ENCODE measurements around the gene PALLD.

The PALLD gene

DNA sequence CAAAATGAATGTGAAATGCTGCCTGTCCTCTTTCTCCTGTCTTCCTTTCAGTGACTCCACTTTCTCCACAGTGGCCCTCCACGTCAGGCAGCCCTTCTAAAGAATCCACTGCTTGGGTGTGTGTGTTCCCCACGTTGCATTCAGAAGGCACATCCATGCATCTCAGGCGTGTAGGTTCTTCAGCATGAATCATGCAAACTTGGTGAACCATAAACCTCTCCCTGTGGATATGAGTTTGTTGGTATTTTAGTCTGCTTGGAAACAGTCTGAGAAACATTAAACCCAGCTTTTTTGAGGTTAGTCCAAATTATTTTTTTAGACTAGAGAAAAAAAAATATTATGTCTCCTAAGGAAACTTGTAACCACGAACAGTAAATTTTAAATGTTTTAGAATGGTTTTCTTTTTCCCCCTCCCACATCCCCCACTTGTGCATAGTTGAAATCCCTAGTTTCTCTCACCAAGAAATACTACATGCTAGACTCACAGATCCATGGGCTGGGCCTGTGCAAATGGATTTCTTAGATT, 261.6 kb downstream of the PALLD start:
- H3K27me3 ChIP-seq (ENCODE audit: insufficient read depth, low read length) = no peaks in the 10 kb centered on the region
- no peaks in the 10 kb centered on the region for H3K9me2 ChIP-seq (ENCODE audit: low read depth, low read length)
- H3K27ac ChIP-seq (ENCODE audit: low read depth, low read length, poor library complexity, severe bottlenecking) = no peak overlapping the region
- no peak overlapping the region for H3K4me3 ChIP-seq (ENCODE audit: low read depth, low read length, poor library complexity, severe bottlenecking)
- no peaks in the 10 kb centered on the region for H3K79me2 ChIP-seq (ENCODE audit: insufficient read depth, low read length)
- H3F3A ChIP-seq (ENCODE audit: insufficient read depth, low read length) = no peaks in the 10 kb centered on the region
- no peak overlapping the region for H2AFZ ChIP-seq (ENCODE audit: low read length)
- H3K9me3 ChIP-seq (ENCODE audit: low read length) = no peaks in the 10 kb centered on the region
- no peak overlapping the region for H3K9ac ChIP-seq (ENCODE audit: low read length)
- no peaks in the 10 kb centered on the region for H4K20me1 ChIP-seq (ENCODE audit: insufficient read depth, low read length)
- no peaks in the 10 kb centered on the region for H3K36me3 ChIP-seq (ENCODE audit: insufficient read depth, low read length)
- no peaks in the 10 kb centered on the region for H3K4me1 ChIP-seq (ENCODE audit: insufficient read depth, low read length, severe bottlenecking)
- no peak overlapping the region for H3K4me2 ChIP-seq (ENCODE audit: low read length)
- TF ChIP-seq, protein P1, sequence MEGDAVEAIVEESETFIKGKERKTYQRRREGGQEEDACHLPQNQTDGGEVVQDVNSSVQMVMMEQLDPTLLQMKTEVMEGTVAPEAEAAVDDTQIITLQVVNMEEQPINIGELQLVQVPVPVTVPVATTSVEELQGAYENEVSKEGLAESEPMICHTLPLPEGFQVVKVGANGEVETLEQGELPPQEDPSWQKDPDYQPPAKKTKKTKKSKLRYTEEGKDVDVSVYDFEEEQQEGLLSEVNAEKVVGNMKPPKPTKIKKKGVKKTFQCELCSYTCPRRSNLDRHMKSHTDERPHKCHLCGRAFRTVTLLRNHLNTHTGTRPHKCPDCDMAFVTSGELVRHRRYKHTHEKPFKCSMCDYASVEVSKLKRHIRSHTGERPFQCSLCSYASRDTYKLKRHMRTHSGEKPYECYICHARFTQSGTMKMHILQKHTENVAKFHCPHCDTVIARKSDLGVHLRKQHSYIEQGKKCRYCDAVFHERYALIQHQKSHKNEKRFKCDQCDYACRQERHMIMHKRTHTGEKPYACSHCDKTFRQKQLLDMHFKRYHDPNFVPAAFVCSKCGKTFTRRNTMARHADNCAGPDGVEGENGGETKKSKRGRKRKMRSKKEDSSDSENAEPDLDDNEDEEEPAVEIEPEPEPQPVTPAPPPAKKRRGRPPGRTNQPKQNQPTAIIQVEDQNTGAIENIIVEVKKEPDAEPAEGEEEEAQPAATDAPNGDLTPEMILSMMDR (IDR thresholded peaks at IDR 0.05; ENCODE audit: low read length) = no peak
- no peak for TF ChIP-seq EZH2 (IDR thresholded peaks at IDR 0.05; ENCODE audit: borderline replicate concordance, low read length)

DNA sequence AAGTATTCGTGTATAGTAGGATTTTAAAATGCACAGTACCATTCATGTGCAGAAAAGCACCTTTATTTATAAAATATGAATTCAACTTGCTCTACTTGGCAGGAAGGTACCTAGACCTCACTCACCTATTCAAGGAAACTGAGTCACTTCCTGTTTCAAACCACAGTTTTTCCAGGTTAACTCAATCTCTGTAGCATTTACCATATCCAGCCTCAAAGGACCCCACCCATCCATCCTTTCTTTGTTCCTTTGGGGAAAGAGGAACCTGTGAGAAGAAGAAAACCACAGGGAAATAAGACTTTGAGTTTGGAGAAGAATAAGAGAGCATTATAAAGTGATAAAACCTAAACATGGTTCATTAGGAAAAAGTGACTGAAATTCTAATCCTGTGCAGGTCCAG, 262.5 kb downstream of the PALLD start:
- no peaks in the 10 kb centered on the region for H3F3A ChIP-seq (ENCODE audit: insufficient read depth, low read length)
- H4K20me1 ChIP-seq (ENCODE audit: insufficient read depth, low read length) = no peaks in the 10 kb centered on the region
- no peaks in the 10 kb centered on the region for H3K9me2 ChIP-seq (ENCODE audit: low read depth, low read length)
- no peak overlapping the region for H3K27ac ChIP-seq (ENCODE audit: low read depth, low read length, poor library complexity, severe bottlenecking)
- no peaks in the 10 kb centered on the region for H3K36me3 ChIP-seq (ENCODE audit: insufficient read depth, low read length)
- no peaks in the 10 kb centered on the region for H3K27me3 ChIP-seq (ENCODE audit: insufficient read depth, low read length)
- H3K4me1 ChIP-seq (ENCODE audit: insufficient read depth, low read length, severe bottlenecking) = no peaks in the 10 kb centered on the region
- H3K79me2 ChIP-seq (ENCODE audit: insufficient read depth, low read length) = no peaks in the 10 kb centered on the region
- no peak overlapping the region for H3K4me3 ChIP-seq (ENCODE audit: low read depth, low read length, poor library complexity, severe bottlenecking)
- no peak for TF ChIP-seq EZH2 (IDR thresholded peaks at IDR 0.05; ENCODE audit: borderline replicate concordance, low read length)
- TF ChIP-seq, protein P1 (IDR thresholded peaks at IDR 0.05; ENCODE audit: low read length) = no peak
- no peak overlapping the region for H3K9ac ChIP-seq (ENCODE audit: low read length)
- H3K4me2 ChIP-seq (ENCODE audit: low read length) = no peak overlapping the region
- no peaks in the 10 kb centered on the region for H3K9me3 ChIP-seq (ENCODE audit: low read length)
- no peak overlapping the region for H2AFZ ChIP-seq (ENCODE audit: low read length)

DNA sequence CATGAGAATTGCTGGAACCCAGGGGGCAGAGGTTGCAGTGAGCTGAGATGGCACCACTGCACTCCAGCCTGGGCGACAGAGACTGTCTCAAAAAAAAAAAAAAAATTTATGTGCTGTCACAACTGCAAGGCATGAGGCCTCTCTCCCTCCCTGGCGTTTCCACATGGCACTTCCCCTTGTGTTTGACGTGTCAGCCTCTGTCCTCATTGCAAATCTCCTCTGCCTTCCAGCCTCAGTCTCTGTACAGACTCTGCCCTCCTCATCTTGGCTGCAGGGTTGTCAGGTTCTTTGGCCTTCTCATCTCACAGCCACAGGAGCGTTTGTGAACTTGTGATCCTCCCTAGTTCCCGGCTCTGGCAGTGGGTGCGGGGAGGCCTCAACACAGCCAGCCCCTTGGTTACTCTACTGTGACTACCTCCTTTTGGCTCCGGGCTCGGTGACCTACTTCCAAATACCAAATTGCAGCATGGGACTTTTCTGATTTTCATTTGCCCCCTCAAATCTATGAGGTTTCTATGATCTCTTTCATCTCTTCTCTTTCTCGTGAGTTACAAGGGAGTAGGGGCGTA, 263.2 kb downstream of the PALLD start:
- no peak for TF ChIP-seq EZH2 (IDR thresholded peaks at IDR 0.05; ENCODE audit: borderline replicate concordance, low read length)
- TF ChIP-seq, protein P1 (IDR thresholded peaks at IDR 0.05; ENCODE audit: low read length) = no peak
- Histone ChIP-seq H3K9me2 (ENCODE audit: low read depth, low read length) (no peaks in the 10 kb centered on the region), H3K4me3 (ENCODE audit: low read depth, low read length, poor library complexity, severe bottlenecking) (no peak overlapping the region), H3F3A (ENCODE audit: insufficient read depth, low read length) (no peaks in the 10 kb centered on the region), H3K36me3 (ENCODE audit: insufficient read depth, low read length) (no peaks in the 10 kb centered on the region), H3K9me3 (ENCODE audit: low read length) (no peaks in the 10 kb centered on the region), H3K27me3 (ENCODE audit: insufficient read depth, low read length) (no peaks in the 10 kb centered on the region), H3K79me2 (ENCODE audit: insufficient read depth, low read length) (no peaks in the 10 kb centered on the region), H4K20me1 (ENCODE audit: insufficient read depth, low read length) (no peaks in the 10 kb centered on the region), H3K4me1 (ENCODE audit: insufficient read depth, low read length, severe bottlenecking) (no peaks in the 10 kb centered on the region), H3K27ac (ENCODE audit: low read depth, low read length, poor library complexity, severe bottlenecking) (no peak overlapping the region), H2AFZ (ENCODE audit: low read length) (no peak overlapping the region), H3K9ac (ENCODE audit: low read length) (no peak overlapping the region), H3K4me2 (ENCODE audit: low read length) (no peak overlapping the region)
